Measurements from ENCODE around the gene SP110.
"Not testable (repeated sequence)": the region's sequence is repeated elsewhere in the genome, so short reads cannot be mapped to it uniquely, and the experiment has no call there.

The SP110 gene

GRCh38 chr2:230119827-230120226, 100.0 kb downstream of the SP110 start:
- not testable (repeated sequence) for DNase-seq
